NCI-H2171 (cell line): ENCODE measurements around the gene B3GNT2.
A peak's percentile ranks its signal among the peaks of the same experiment; 100 is the strongest.
"Not testable (repeated sequence)": the region's sequence is repeated elsewhere in the genome, so short reads cannot be mapped to it uniquely, and the experiment has no call there.

ENCODE experiments used
- DNase-seq: peaks from one replicate; lab custom pipeline; 2025; lab: John Stamatoyannopoulos, UW

The B3GNT2 gene

GRCh38 chr2:62185475-62186155 is 10.3 kb upstream of the B3GNT2 start:
- no peak for DNase-seq

GRCh38 chr2:62186156-62186905 is 9.6 kb upstream of the B3GNT2 start:
- no peak for DNase-seq

- no peak for DNase-seq
Measured at GRCh38 chr2:62187246-62187645, 8.7 kb upstream of the B3GNT2 start.

- no peak for DNase-seq
Measured at GRCh38 chr2:62188416-62188815, 7.5 kb upstream of the B3GNT2 start.

GRCh38 chr2:62189196-62189595 is 6.7 kb upstream of the B3GNT2 start:
- DNase-seq, result no peak

- DNase-seq, result no peak
Measured at GRCh38 chr2:62192811-62193210, 3.1 kb upstream of the B3GNT2 start.

- DNase-seq, result no peak
Measured at GRCh38 chr2:62194558-62195420, 1.1 kb upstream of the B3GNT2 start.

- DNase-seq, result peak; percentile 48
Measured at GRCh38 chr2:62196278-62196901, 475 bp downstream of the B3GNT2 start.

- DNase-seq, result no peak
Measured at GRCh38 chr2:62197011-62197924, 1.4 kb downstream of the B3GNT2 start.

- DNase-seq, result no peak
Measured at GRCh38 chr2:62197925-62198633, 2.2 kb downstream of the B3GNT2 start.

GRCh38 chr2:62198854-62199253 is 2.9 kb downstream of the B3GNT2 start:
- DNase-seq, result not testable (repeated sequence)

GRCh38 chr2:62199392-62200125 is 3.6 kb downstream of the B3GNT2 start:
- no peak for DNase-seq

GRCh38 chr2:62200291-62200841 is 4.5 kb downstream of the B3GNT2 start:
- DNase-seq, result no peak

- no peak for DNase-seq
Measured at GRCh38 chr2:62200868-62201267, 5.0 kb downstream of the B3GNT2 start.

- peak; percentile 29 for DNase-seq
Measured at GRCh38 chr2:62201307-62201706, 5.4 kb downstream of the B3GNT2 start.

- no peak for DNase-seq
Measured at GRCh38 chr2:62202019-62202722, 6.3 kb downstream of the B3GNT2 start.

- DNase-seq, result no peak
Measured at GRCh38 chr2:62202729-62203128, 6.8 kb downstream of the B3GNT2 start.

- DNase-seq, result no peak
Measured at GRCh38 chr2:62203459-62203858, 7.5 kb downstream of the B3GNT2 start.

- no peak for DNase-seq
Measured at GRCh38 chr2:62204998-62205496, 9.1 kb downstream of the B3GNT2 start.
